ENCODE data around the gene BCAS2. TPM values are rescaled to one million over a fixed set of nuclear protein-coding genes. Genes with fewer than 3 reads are reported as not detected.
"Not testable (repeated sequence)": the region's sequence is repeated elsewhere in the genome, so short reads cannot be mapped to it uniquely, and the experiment has no call there.

The BCAS2 gene
- total RNA-seq, 1 experiment from 2014 or later: 30.1 TPM

GRCh38 chr1:114564141-114564540 is 17.3 kb downstream of the BCAS2 start:
- Mint-ChIP-seq H3K4me3 (ENCODE audit: unreplicated experiment) (no peak overlapping the region), H3K36me3 (ENCODE audit: insufficient read depth, unreplicated experiment) (peaks cover 26% of the 10 kb centered on the region), H3K4me1 (ENCODE audit: low read depth, unreplicated experiment) (no peaks in the 10 kb centered on the region), H3K27me3 (ENCODE audit: insufficient read depth, unreplicated experiment) (no peaks in the 10 kb centered on the region), H3K9me3 (ENCODE audit: unreplicated experiment) (peaks cover 9% of the 10 kb centered on the region), H3K27ac (ENCODE audit: unreplicated experiment) (no peak overlapping the region)
- Histone ChIP-seq H3K9me3 (no peaks in the 10 kb centered on the region), H3K36me3 (ENCODE audit: control insufficient read depth, insufficient read depth, low read length) (no peaks in the 10 kb centered on the region), H3K27me3 (replicated peaks; ENCODE audit: control insufficient read depth, insufficient read depth, low read length) (no peaks in the 10 kb centered on the region), H3K4me3 (ENCODE audit: low read depth, low read length) (no peak overlapping the region), H3K4me1 (no peaks in the 10 kb centered on the region)
- BruUV-seq (replicated peaks): no TSS peak
- intact Hi-C loops (cut with micrococcal nuclease; ENCODE audit: unreplicated experiment): no loop called here
- ChIA-PET CTCF (no interaction called here), POLR2A (no interaction called here)
- TF ChIP-seq CTCF (IDR thresholded peaks at IDR 0.05; ENCODE audit: insufficient read depth in 1 of 2, low read depth in 1 of 2, low read length in 1 of 2, severe bottlenecking in 1 of 2, unreplicated experiment in 1 of 2): no peak
- DNase-seq: no peak

- H3K9me3 Mint-ChIP-seq (ENCODE audit: unreplicated experiment); H3K9me3 ChIP-seq; H3K27me3 ChIP-seq (replicated peaks; ENCODE audit: control insufficient read depth, insufficient read depth, low read length); BruUV-seq (replicated peaks); H3K4me1 ChIP-seq; POLR2A ChIA-PET; DNase-seq; H3K4me1 Mint-ChIP-seq (ENCODE audit: low read depth, unreplicated experiment); H3K4me3 ChIP-seq (ENCODE audit: low read depth, low read length); H3K36me3 ChIP-seq (ENCODE audit: control insufficient read depth, insufficient read depth, low read length); H3K27ac Mint-ChIP-seq (ENCODE audit: unreplicated experiment); intact Hi-C loops (cut with micrococcal nuclease; ENCODE audit: unreplicated experiment); H3K27me3 Mint-ChIP-seq (ENCODE audit: insufficient read depth, unreplicated experiment); H3K4me3 Mint-ChIP-seq (ENCODE audit: unreplicated experiment); CTCF ChIA-PET: not testable (repeated sequence)
- peaks cover 19% of the 10 kb centered on the region for H3K36me3 Mint-ChIP-seq (ENCODE audit: insufficient read depth, unreplicated experiment)
These were observed 18.4 kb downstream of the BCAS2 start for GRCh38 chr1:114562978-114563510.

DNA sequence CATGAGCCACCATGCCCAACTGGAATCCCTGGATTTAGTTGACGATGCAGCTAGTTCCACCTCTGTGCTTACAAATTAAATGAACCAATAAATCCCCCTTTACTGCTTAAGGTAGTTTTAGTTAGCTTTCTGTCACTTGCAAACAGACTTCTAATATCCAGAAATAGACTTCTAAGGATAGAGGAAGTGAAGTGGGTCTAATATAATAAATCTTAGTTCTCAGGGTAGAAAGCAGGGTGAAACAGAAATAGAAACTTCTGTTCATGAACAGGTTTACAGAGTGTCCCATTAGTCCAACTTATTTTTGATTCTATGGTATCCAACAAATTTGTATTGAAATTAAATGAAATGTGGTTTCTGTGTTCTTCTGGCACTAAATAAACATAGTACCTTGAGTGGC is 20.1 kb downstream of the BCAS2 start:
- CTCF ChIA-PET: no interaction called here
- Mint-ChIP-seq H3K4me3 (ENCODE audit: unreplicated experiment) (no peak overlapping the region), H3K9me3 (ENCODE audit: unreplicated experiment) (peaks cover 9% of the 10 kb centered on the region), H3K4me1 (ENCODE audit: low read depth, unreplicated experiment) (no peaks in the 10 kb centered on the region), H3K27me3 (ENCODE audit: insufficient read depth, unreplicated experiment) (no peaks in the 10 kb centered on the region), H3K36me3 (ENCODE audit: insufficient read depth, unreplicated experiment) (peaks cover 6% of the 10 kb centered on the region), H3K27ac (ENCODE audit: unreplicated experiment) (no peak overlapping the region)
- no peak for TF ChIP-seq CTCF (IDR thresholded peaks at IDR 0.05; ENCODE audit: insufficient read depth in 1 of 2, low read depth in 1 of 2, low read length in 1 of 2, severe bottlenecking in 1 of 2, unreplicated experiment in 1 of 2)
- Histone ChIP-seq H3K27me3 (replicated peaks; ENCODE audit: control insufficient read depth, insufficient read depth, low read length) (no peaks in the 10 kb centered on the region), H3K4me1 (no peaks in the 10 kb centered on the region), H3K4me3 (ENCODE audit: low read depth, low read length) (no peak overlapping the region), H3K36me3 (ENCODE audit: control insufficient read depth, insufficient read depth, low read length) (no peaks in the 10 kb centered on the region), H3K9me3 (no peaks in the 10 kb centered on the region)
- no peak for DNase-seq
- intact Hi-C loops (cut with micrococcal nuclease; ENCODE audit: unreplicated experiment): no loop called here
- POLR2A ChIA-PET: no interaction called here
- no TSS peak for BruUV-seq (replicated peaks)

DNA sequence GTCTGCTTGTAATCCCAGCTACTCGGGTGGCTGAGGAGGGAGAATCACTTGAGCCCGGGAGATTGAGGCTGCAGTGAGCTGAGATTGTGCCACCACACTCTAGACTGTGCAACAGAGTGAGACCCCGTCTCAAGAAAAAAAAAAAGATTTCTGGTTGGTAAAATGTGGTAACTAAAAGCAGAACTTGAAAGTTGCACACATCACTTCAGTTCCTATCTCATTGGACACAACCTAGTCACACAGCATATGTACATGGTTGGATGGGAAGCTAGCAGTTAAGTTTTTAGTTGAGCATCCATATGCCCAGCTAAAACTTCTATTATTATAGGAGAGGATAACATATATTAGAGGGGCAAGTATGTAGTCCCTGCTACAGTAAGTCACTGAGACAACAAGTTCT is 22.1 kb downstream of the BCAS2 start:
- no peak for TF ChIP-seq CTCF (IDR thresholded peaks at IDR 0.05; ENCODE audit: insufficient read depth in 1 of 2, low read depth in 1 of 2, low read length in 1 of 2, severe bottlenecking in 1 of 2, unreplicated experiment in 1 of 2)
- H3K4me1 ChIP-seq: no peaks in the 10 kb centered on the region
- CTCF ChIA-PET: interaction anchor here (0.6 kb wide), 1 partner anchor 15 kb away, joined by 5 read pairs; no protein-coding TSS in a partner anchor
- H3K9me3 ChIP-seq: no peaks in the 10 kb centered on the region
- H3K9me3 Mint-ChIP-seq (ENCODE audit: unreplicated experiment): no peaks in the 10 kb centered on the region
- POLR2A ChIA-PET: no interaction called here
- H3K4me3 ChIP-seq (ENCODE audit: low read depth, low read length): no peak overlapping the region
- peaks cover 6% of the 10 kb centered on the region for H3K4me1 Mint-ChIP-seq (ENCODE audit: low read depth, unreplicated experiment)
- no TSS peak for BruUV-seq (replicated peaks)
- H3K36me3 Mint-ChIP-seq (ENCODE audit: insufficient read depth, unreplicated experiment): no peaks in the 10 kb centered on the region
- no peak overlapping the region for H3K4me3 Mint-ChIP-seq (ENCODE audit: unreplicated experiment)
- H3K27me3 ChIP-seq (replicated peaks; ENCODE audit: control insufficient read depth, insufficient read depth, low read length): no peaks in the 10 kb centered on the region
- intact Hi-C loops (cut with micrococcal nuclease; ENCODE audit: unreplicated experiment): loop anchor here (2.0 to 5.0 kb wide), 2 partner anchors 49 to 212 kb away; partner anchors contain the start of gene TRIM33
- DNase-seq: no peak
- H3K27me3 Mint-ChIP-seq (ENCODE audit: insufficient read depth, unreplicated experiment): no peaks in the 10 kb centered on the region
- H3K36me3 ChIP-seq (ENCODE audit: control insufficient read depth, insufficient read depth, low read length): no peaks in the 10 kb centered on the region
- no peak overlapping the region for H3K27ac Mint-ChIP-seq (ENCODE audit: unreplicated experiment)
